ENCODE data around the gene SPTBN5.

The SPTBN5 gene

GRCh38 chr15:41887893-41888292 lies 6.0 kb downstream of the SPTBN5 start:
- TF ChIP-seq FOXP2 (optimal IDR thresholded peaks at IDR 0.05; ENCODE audit: borderline replicate concordance, extremely low read depth, extremely low read length, insufficient read depth) (no peak), TAF1 (IDR thresholded peaks at IDR 0.05; ENCODE audit: borderline replicate concordance, insufficient read depth, low read length) (no peak), SIN3A (IDR thresholded peaks at IDR 0.05; ENCODE audit: borderline replicate concordance, insufficient read depth, low read length) (no peak), POLR2AphosphoS5 (IDR thresholded peaks at IDR 0.05; ENCODE audit: low read depth, low read length) (no peak), REST (IDR thresholded peaks at IDR 0.05; ENCODE audit: insufficient read depth in 1 of 2, low read depth in 2 of 2, low read length in 2 of 2) (no peak)

GRCh38 chr15:41887161-41887560 lies 6.7 kb downstream of the SPTBN5 start:
- TF ChIP-seq REST (IDR thresholded peaks at IDR 0.05; ENCODE audit: insufficient read depth in 1 of 2, low read depth in 2 of 2, low read length in 2 of 2) = no peak
- no peak for TF ChIP-seq TAF1 (IDR thresholded peaks at IDR 0.05; ENCODE audit: borderline replicate concordance, insufficient read depth, low read length)
- no peak for TF ChIP-seq SIN3A (IDR thresholded peaks at IDR 0.05; ENCODE audit: borderline replicate concordance, insufficient read depth, low read length)
- TF ChIP-seq POLR2AphosphoS5 (IDR thresholded peaks at IDR 0.05; ENCODE audit: low read depth, low read length) = no peak
- TF ChIP-seq FOXP2 (optimal IDR thresholded peaks at IDR 0.05; ENCODE audit: borderline replicate concordance, extremely low read depth, extremely low read length, insufficient read depth) = no peak

GRCh38 chr15:41886741-41887140 lies 7.1 kb downstream of the SPTBN5 start:
- no peak for TF ChIP-seq SIN3A (IDR thresholded peaks at IDR 0.05; ENCODE audit: borderline replicate concordance, insufficient read depth, low read length)
- TF ChIP-seq POLR2AphosphoS5 (IDR thresholded peaks at IDR 0.05; ENCODE audit: low read depth, low read length) = no peak
- no peak for TF ChIP-seq TAF1 (IDR thresholded peaks at IDR 0.05; ENCODE audit: borderline replicate concordance, insufficient read depth, low read length)
- TF ChIP-seq REST (IDR thresholded peaks at IDR 0.05; ENCODE audit: insufficient read depth in 1 of 2, low read depth in 2 of 2, low read length in 2 of 2) = no peak
- TF ChIP-seq FOXP2 (optimal IDR thresholded peaks at IDR 0.05; ENCODE audit: borderline replicate concordance, extremely low read depth, extremely low read length, insufficient read depth) = no peak

GRCh38 chr15:41885841-41886240 lies 8.0 kb downstream of the SPTBN5 start:
- TF ChIP-seq FOXP2 (optimal IDR thresholded peaks at IDR 0.05; ENCODE audit: borderline replicate concordance, extremely low read depth, extremely low read length, insufficient read depth) (no peak), SIN3A (IDR thresholded peaks at IDR 0.05; ENCODE audit: borderline replicate concordance, insufficient read depth, low read length) (no peak), REST (IDR thresholded peaks at IDR 0.05; ENCODE audit: insufficient read depth in 1 of 2, low read depth in 2 of 2, low read length in 2 of 2) (no peak), TAF1 (IDR thresholded peaks at IDR 0.05; ENCODE audit: borderline replicate concordance, insufficient read depth, low read length) (no peak), POLR2AphosphoS5 (IDR thresholded peaks at IDR 0.05; ENCODE audit: low read depth, low read length) (no peak)

- TF ChIP-seq SIN3A (IDR thresholded peaks at IDR 0.05; ENCODE audit: borderline replicate concordance, insufficient read depth, low read length) (no peak), POLR2AphosphoS5 (IDR thresholded peaks at IDR 0.05; ENCODE audit: low read depth, low read length) (no peak), REST (IDR thresholded peaks at IDR 0.05; ENCODE audit: insufficient read depth in 1 of 2, low read depth in 2 of 2, low read length in 2 of 2) (no peak), TAF1 (IDR thresholded peaks at IDR 0.05; ENCODE audit: borderline replicate concordance, insufficient read depth, low read length) (no peak), FOXP2 (optimal IDR thresholded peaks at IDR 0.05; ENCODE audit: borderline replicate concordance, extremely low read depth, extremely low read length, insufficient read depth) (no peak)
Observed at GRCh38 chr15:41885321-41885720, 8.5 kb downstream of the SPTBN5 start.
